Stimulated activated naive CD4-positive, alpha-beta T cell treated with Interleukin-2 at 50 U/mL for 16 hours (primary cell): ENCODE measurements around the gene STK11.

Experiments
- DNase-seq: peaks from one replicate; lab custom pipeline; 2025; lab: John Stamatoyannopoulos, UW

STK11 gene

DNA sequence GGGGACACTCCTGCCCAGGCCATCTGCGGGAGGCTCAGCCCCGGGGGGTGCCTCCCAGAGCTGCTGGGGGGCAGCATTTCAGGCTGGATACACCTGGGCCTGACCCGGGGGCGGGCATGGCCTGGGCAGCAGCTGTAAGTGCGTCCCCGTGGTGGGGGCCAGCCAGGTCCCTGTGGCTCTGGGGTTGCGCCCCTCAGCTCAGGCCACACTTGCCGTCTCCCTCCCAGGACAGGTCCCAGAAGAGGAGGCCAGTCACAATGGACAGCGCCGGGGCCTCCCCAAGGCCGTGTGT lies 20.6 kb downstream of the STK11 start:
- DNase-seq = no peak

GRCh38 chr19:1226522-1227303 lies 21.1 kb downstream of the STK11 start:
- no peak for DNase-seq

- DNase-seq = no peak
Observed at GRCh38 chr19:1227304-1228054, 21.9 kb downstream of the STK11 start.

DNA sequence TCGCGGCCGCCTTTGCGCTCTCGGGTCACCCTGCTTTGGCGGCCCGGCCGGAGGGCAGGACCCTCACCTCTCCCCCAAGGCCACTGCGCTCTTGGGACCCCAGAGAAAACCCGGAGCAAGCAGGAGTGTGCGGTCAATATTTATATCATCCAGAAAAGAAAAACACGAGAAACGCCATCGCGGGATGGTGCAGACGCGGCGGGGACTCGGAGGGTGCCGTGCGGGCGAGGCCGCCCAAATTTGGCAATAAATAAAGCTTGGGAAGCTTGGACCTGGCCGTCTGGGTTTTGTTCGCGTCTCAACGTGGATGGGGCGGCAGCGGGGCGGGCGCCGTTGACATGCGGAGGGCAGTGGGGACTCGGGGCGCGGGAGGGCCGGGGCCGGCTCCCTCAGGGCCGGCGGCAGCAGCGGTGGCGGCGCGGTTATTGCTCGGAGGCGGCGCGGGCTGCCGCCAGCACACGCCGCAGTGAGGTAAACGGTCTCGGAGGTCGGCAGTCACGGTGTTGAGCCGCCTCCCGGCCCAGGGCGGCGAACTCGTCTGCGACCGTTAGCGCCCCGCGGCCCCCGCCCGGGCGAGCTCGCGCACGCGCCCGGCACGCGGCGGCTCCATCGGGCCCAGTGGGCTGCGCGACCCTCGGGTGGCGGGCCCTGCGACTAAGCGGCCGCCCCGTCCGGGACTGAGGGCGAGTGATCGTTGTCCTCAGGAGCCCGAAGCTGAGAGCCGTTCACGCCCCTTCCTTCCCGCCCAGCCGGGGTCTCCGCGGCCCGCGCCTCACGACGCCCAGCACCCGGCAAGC lies 22.8 kb downstream of the STK11 start:
- no peak for DNase-seq

- no peak for DNase-seq
Observed at GRCh38 chr19:1229056-1229923, 23.7 kb downstream of the STK11 start.

- DNase-seq = no peak
Observed at GRCh38 chr19:1229924-1230782, 24.6 kb downstream of the STK11 start.

GRCh38 chr19:1230783-1231489 lies 25.4 kb downstream of the STK11 start:
- no peak for DNase-seq

DNA sequence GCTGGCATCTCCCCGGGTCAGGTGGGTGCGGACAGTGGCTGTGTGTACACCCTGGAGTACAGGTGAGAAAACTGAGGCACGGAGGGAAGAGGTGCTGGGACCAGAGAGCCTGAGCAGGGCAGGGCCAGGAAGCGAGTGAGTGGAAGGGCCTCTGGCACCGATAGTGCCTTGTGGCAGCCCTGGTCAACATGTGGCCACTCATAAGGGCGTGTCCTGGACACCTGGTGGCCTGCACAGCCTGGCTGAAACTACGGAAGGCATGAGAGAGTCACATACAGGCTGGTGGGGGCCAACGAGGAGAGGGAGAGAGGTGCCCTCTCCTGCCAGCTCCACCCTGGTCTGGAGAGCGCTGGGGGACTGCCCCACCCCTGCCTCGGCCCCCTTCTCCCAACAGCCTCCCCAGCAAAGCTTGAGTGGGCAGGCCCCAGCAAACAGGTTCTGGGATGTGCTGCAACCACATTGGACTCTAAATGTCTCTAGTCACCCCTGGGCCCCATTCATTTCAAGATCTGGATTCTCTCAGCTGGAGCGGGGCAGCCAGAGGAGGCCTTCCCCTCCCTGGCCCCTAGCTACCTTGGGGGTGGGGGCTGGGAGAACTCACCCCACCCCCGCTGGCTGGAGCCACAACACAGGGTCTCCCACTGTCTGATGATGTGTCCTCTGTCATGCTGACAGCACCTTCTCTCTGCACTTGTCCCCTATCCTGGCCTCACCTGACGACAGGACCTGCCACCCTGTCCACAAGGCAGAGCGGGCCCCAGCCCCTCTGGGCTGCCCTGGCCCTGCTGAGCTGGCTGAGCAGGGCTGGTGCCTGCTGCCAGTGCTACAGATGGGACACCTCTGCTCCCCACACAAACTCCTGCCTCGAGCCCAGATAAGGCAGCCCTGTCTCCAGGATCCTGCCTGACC lies 26.4 kb downstream of the STK11 start:
- no peak for DNase-seq

DNA sequence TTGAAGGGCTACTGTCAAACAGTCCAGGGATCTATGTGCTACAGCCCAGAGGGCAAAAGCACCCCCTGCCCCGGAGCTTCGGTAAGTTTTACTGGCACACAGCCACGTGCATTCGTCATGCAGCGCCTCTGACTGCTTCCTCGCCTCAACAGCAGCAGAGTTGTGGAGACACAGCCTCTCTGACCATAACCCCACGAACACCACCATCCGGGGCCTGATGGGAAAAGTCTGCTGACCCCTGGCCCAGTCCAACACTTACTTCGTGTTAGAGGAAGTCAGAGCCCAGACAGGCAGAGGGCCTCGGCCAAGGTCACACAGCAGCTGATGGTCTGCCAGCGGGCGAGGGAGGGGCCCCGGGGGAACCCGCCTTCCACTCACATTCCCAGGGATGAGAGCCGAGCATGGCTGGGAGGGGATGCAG lies 27.1 kb downstream of the STK11 start:
- DNase-seq = no peak

DNA sequence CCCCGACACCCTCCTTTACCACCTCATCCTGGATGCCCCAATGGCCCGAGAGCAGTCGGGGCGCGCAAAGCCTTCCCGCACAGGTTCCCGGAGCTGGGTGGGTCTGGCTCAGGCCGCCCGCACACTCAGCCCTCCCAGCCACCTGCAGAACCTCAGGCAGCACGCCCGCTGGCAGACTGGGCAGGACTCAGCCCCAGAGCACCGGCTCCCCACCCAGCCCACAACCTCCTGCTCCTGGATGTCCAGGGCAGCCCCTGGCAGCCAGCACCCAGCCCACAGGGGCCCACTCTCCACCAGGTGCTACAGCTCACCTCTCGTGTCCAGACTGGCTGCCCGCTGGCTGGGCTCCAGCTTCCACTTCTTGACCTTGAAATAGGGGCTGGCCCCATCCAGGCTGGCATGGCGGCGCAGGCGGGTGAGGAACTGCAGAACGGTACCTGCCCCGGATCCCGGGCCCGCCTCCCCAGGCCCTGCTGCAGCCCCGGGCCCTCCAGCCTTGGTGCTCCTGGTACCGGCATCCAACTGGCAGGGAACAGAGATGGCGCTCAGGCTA lies 27.6 kb downstream of the STK11 start:
- DNase-seq = no peak

DNA sequence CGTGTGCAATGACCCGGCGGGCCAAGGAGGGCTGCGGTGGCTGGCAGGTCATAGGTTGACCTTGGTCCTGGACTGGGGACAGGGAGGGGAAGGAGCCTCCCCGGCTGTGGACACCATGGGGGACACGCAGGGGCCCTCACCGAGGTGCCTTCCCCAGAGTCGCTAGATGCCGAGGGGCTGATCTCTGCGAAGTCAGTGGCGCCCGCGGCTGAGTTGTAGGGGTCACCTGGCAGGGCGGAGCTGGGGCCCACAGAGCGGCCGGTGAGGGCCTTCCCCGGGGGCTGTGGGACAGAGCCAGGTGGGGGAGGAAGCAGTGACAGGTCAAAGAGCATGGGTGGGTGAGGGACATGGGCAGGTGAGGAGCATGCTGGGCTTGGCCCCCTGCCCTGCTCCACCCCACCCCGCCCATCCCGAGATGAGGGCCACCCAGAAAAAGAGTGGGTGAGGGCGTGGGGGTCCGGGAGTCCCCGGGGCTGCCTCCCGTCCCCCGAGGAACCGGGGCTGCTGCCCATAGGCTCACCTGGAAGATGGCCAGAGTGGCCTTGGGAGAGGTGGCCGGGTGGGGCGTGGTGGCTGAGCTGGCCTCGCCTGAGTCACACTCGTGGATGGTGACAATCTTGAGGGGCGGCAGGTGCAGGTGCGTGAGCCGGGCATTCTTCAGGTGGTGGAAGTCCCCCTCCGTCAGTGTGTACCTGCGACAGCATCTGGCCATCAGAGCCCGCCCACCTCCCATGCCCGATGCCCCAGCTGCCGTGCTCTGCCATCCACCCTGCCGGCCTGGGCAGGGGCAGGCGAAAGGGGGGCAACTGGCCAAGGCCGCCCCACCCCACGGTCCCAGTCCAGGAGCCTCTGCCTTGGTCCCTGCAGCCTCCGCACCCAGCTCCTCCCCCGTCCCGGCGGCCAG lies 28.7 kb downstream of the STK11 start:
- DNase-seq = no peak

GRCh38 chr19:1234955-1235380 lies 29.4 kb downstream of the STK11 start:
- DNase-seq = no peak

DNA sequence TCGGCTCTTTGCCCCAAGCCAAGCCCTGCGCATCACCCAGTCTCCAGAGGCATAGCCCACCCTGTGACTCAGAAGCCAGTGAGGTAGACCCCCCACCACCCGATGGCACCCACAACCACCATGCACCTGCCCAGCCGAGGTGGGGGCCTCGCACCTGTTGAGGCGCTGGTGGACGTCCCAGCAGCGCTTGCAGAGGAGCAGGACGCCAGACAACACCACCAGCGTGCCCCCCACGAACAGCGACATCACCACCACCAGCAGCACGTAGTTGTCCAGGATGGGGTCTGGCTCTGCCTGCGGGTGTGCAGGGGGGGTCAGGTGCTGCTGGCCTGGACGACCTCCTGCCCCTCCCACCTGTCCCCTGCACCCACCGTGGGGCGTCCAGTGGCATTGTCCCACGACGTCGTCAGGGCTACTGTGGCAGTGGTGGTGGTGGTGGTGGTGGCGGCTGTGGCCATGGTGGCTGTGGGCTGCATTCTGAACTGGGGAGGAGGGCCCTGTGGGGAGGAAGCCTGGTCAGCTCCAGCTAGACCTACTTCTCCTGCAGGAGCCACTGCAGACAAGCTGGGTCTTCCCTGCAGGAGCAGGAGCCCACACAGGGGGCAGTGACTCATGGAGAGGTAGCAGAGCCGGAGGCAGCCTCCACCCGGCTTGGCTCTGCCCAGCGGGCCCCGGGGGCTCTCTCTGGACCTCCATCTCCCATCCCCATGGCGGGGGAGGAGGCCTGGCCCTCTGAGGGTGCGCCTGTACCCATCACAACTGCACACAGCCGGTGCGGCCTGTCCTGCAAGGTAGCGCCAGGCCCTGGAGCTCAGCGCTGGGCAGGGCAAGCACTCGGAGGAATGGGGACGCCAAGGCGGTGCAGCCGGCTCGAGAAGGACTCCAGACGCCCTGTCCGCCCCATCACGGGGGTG lies 30.3 kb downstream of the STK11 start:
- no peak for DNase-seq

GRCh38 chr19:1236576-1236975 lies 31.0 kb downstream of the STK11 start:
- DNase-seq = no peak

DNA sequence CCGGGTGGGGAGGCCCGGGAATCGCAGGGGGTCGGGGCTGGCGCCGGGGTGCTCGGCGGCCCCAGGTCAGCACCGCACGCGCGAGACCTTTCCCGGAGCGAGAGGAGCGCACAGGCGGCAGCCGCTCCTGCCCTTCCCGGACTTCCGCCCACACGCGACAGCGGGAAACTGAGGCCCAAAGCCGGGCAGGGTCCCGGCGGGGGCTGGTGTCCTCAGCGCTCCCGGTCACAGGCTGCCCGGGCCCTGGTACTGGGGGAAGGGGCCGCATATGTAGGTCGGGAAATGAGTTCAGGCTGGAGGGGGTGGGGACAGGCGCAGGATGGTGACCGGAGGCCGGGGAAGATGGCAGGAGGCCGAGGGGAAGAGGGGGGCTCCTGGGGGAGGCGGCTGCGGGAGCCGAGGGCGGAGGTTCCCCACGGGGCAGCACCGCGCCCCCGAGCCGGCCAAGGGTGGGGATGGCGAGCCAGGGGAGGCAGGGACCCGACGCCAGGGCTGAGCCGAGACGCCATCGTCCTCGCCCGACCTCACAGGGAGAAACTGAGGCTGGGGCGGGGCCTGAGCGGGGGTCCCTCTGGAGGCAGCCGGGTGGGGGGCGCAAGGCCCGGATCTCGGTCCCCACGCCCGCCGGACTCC lies 31.6 kb downstream of the STK11 start:
- no peak for DNase-seq

- peak; percentile 30 for DNase-seq
Observed at GRCh38 chr19:1237754-1238368, 32.3 kb downstream of the STK11 start, which contains the start of gene CBARP. Gene CBARP (minus strand): TSS chr19:1238005. CDS start chr19:1236100, 1,905 bp downstream.
